BLaER1 (cell line): ENCODE measurements around the gene PRKCH.

Source experiments
- H3K27ac ChIP-seq: shearing (Covaris generic); formaldehyde crosslinking; 2 replicates; pipeline ENCODE4 v1.8.1; 2022
- H3K27me3 ChIP-seq: shearing (Covaris generic); formaldehyde crosslinking; 2 replicates; pipeline ENCODE4 v1.8.1; 2022
- H3K36me3 ChIP-seq: shearing (Covaris generic); formaldehyde crosslinking; 2 replicates; pipeline ENCODE4 v1.8.1; 2022
- H3K4me1 ChIP-seq: shearing (Covaris generic); formaldehyde crosslinking; 2 replicates; pipeline ENCODE4 v1.8.1; 2022
- H3K4me2 ChIP-seq: shearing (Covaris generic); formaldehyde crosslinking; 2 replicates; pipeline ENCODE4 v1.8.1; 2022
- H3K4me3 ChIP-seq: shearing (Covaris generic); formaldehyde crosslinking; 2 replicates; pipeline ENCODE4 v1.8.1; 2022
- H3K9ac ChIP-seq: shearing (Covaris generic); formaldehyde crosslinking; 2 replicates; pipeline ENCODE4 v1.8.1; 2022
- H3K9me3 ChIP-seq: shearing (Covaris generic); formaldehyde crosslinking; 2 replicates; pipeline ENCODE4 v1.8.1; 2022
- H4K20me1 ChIP-seq: shearing (Covaris generic); formaldehyde crosslinking; 2 replicates; pipeline ENCODE4 v1.8.1; 2022
- Cebpa-rat ChIP-seq: shearing (Covaris generic); IDR thresholded peaks from 2 replicates; pipeline ENCODE4 v1.8.1; 2022

The PRKCH gene

GRCh38 chr14:61530296-61530695 lies 208.9 kb downstream of the PRKCH start:
- no peak overlapping the region for H3K27ac ChIP-seq
- H3K9me3 ChIP-seq = peaks cover 5% of the 10 kb centered on the region; the same call in 1 of the 2 replicates
- no peaks in the 10 kb centered on the region for H4K20me1 ChIP-seq
- H3K36me3 ChIP-seq = peaks cover 59% of the 10 kb centered on the region
- no peak overlapping the region for H3K9ac ChIP-seq
- no peaks in the 10 kb centered on the region for H3K27me3 ChIP-seq
- no peak overlapping the region for H3K4me3 ChIP-seq
- peaks cover 35% of the 10 kb centered on the region for H3K4me1 ChIP-seq
- no peak overlapping the region for H3K4me2 ChIP-seq
- no peak for TF ChIP-seq Cebpa-rat

GRCh38 chr14:61530896-61531295 lies 209.5 kb downstream of the PRKCH start:
- Histone ChIP-seq H3K4me2 (no peak overlapping the region), H3K36me3 (peaks cover 65% of the 10 kb centered on the region), H4K20me1 (no peaks in the 10 kb centered on the region), H3K4me1 (peaks cover 29% of the 10 kb centered on the region), H3K9ac (no peak overlapping the region), H3K9me3 (peaks cover 5% of the 10 kb centered on the region; the same call in 1 of the 2 replicates), H3K27me3 (no peaks in the 10 kb centered on the region), H3K4me3 (no peak overlapping the region), H3K27ac (no peak overlapping the region)
- TF ChIP-seq Cebpa-rat = no peak

- peaks cover 72% of the 10 kb centered on the region for H3K36me3 ChIP-seq
- H3K4me3 ChIP-seq = no peak overlapping the region
- H3K9me3 ChIP-seq = peaks cover 5% of the 10 kb centered on the region; the same call in 1 of the 2 replicates
- no peak overlapping the region for H3K4me2 ChIP-seq
- peaks cover 22% of the 10 kb centered on the region for H3K4me1 ChIP-seq
- H3K9ac ChIP-seq = no peak overlapping the region
- no peaks in the 10 kb centered on the region for H3K27me3 ChIP-seq
- no peak for TF ChIP-seq Cebpa-rat
- H3K27ac ChIP-seq = no peak overlapping the region
- H4K20me1 ChIP-seq = no peaks in the 10 kb centered on the region
Measured at GRCh38 chr14:61531465-61532122, 210.2 kb downstream of the PRKCH start.

GRCh38 chr14:61532123-61532505 lies 210.7 kb downstream of the PRKCH start:
- Histone ChIP-seq H3K9ac (no peak overlapping the region), H3K4me2 (no peak overlapping the region), H3K36me3 (peaks cover 77% of the 10 kb centered on the region), H3K4me3 (no peak overlapping the region), H3K27ac (no peak overlapping the region), H3K27me3 (no peaks in the 10 kb centered on the region), H3K4me1 (peaks cover 17% of the 10 kb centered on the region), H3K9me3 (peaks cover 5% of the 10 kb centered on the region; the same call in 1 of the 2 replicates), H4K20me1 (no peaks in the 10 kb centered on the region)
- no peak for TF ChIP-seq Cebpa-rat

DNA sequence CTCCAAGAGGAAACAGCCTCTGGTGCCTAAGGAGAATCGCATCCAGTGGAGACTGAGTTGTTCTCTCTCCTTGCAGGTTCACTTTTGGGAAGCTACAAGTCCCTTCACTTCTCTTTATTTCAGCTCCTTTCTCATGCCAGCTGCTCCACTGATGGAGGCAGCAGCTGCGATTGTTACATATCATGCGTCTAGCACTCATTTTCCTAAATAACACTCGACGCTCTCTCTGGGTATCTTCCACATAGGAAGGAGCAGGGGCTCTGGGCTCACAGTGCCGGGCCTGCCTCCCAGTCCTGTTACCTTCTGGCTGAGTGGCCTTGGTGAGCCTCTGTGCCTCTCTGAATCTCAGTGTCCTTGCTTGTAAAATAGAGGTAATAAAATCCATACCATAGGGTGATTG lies 211.4 kb downstream of the PRKCH start:
- peaks cover 83% of the 10 kb centered on the region for H3K36me3 ChIP-seq
- no peak overlapping the region for H3K4me2 ChIP-seq
- H3K27me3 ChIP-seq = no peaks in the 10 kb centered on the region
- no peak overlapping the region for H3K9ac ChIP-seq
- peak overlapping the region; percentile 0; the same call in 1 of the 2 replicates for H3K27ac ChIP-seq
- H3K4me3 ChIP-seq = no peak overlapping the region
- peaks cover 5% of the 10 kb centered on the region; the same call in 1 of the 2 replicates for H3K9me3 ChIP-seq
- TF ChIP-seq Cebpa-rat = no peak
- peaks cover 10% of the 10 kb centered on the region for H3K4me1 ChIP-seq
- no peaks in the 10 kb centered on the region for H4K20me1 ChIP-seq

GRCh38 chr14:61533513-61534255 lies 212.3 kb downstream of the PRKCH start:
- Histone ChIP-seq H3K9me3 (peaks cover 5% of the 10 kb centered on the region; the same call in 1 of the 2 replicates), H3K4me1 (peaks cover 2% of the 10 kb centered on the region; the same call in 1 of the 2 replicates), H4K20me1 (no peaks in the 10 kb centered on the region), H3K4me2 (no peak overlapping the region), H3K27ac (no peak overlapping the region), H3K27me3 (no peaks in the 10 kb centered on the region), H3K4me3 (no peak overlapping the region), H3K9ac (no peak overlapping the region), H3K36me3 (peaks cover 84% of the 10 kb centered on the region)
- no peak for TF ChIP-seq Cebpa-rat

- H3K36me3 ChIP-seq = peaks cover 87% of the 10 kb centered on the region
- H3K27me3 ChIP-seq = no peaks in the 10 kb centered on the region
- H3K4me1 ChIP-seq = no peaks in the 10 kb centered on the region
- no peak overlapping the region for H3K27ac ChIP-seq
- H3K4me3 ChIP-seq = no peak overlapping the region
- H4K20me1 ChIP-seq = no peaks in the 10 kb centered on the region
- TF ChIP-seq Cebpa-rat = no peak
- H3K4me2 ChIP-seq = no peak overlapping the region
- H3K9ac ChIP-seq = no peak overlapping the region
- H3K9me3 ChIP-seq = no peaks in the 10 kb centered on the region
Measured at GRCh38 chr14:61535032-61535431, 213.7 kb downstream of the PRKCH start.

DNA sequence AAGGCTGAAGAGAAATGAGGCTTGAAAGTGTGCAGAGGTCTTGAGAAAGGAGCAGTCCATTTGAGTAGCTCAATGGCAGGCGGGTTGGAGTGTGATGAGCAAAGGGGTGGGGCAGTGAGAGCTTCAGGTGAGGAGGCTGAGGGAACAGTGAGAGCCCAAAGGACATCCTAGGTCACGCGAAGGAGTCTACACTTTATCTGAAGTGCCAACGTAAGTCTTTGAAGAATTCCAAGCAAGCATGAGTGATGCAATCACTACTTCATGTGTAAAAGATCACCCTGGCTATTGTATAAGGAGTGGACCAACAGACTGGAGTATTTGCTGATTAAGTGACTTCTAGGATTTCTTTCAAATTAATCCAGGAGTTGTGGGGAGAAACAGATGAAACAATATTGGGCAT lies 214.1 kb downstream of the PRKCH start:
- Histone ChIP-seq H3K4me1 (no peaks in the 10 kb centered on the region), H3K27me3 (no peaks in the 10 kb centered on the region), H3K4me2 (no peak overlapping the region), H3K9me3 (no peaks in the 10 kb centered on the region), H3K27ac (no peak overlapping the region), H3K4me3 (no peak overlapping the region), H3K36me3 (peaks cover 87% of the 10 kb centered on the region), H3K9ac (no peak overlapping the region), H4K20me1 (no peaks in the 10 kb centered on the region)
- TF ChIP-seq Cebpa-rat = no peak

DNA sequence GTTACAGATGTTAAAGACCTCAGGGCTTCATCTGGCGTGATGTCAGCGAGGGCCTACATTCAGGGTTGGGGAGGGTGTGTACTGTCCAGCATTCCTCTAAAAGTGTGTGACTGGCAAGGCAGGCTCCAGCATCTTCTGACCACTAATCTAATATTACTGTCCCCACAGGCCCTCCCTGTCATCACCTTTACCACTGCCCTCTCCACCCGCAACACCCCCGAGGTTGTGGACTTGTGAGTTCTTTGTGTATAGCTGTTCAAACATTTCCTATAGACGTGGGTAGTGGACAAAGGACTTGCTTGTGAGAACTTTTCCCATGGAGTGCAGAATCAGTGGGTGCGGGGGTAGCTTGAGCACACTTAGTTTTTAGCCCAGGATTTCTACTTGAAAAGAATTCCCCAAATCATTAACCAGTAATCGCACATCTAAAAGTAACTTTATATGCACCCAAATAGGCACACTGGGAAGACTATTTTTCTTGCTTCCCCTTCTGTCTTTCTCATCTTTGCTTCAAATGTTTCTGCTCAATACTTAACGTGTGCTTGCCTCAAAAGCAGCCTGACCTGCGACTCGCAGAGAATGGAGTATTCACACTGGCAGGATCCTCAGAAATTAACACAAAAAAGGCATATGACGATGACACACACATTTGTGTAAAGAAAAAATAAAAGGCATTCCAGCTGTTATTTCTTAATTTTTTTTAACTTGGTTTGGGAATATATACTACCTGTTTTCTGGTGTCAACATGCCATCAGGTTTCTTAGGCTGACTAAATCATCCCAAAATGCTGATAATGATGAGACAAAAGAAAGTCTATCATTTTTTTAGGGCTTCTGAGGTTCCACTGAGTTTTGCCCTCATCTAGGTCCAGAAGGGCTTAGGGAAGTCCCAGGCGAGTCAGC lies 215.5 kb downstream of the PRKCH start:
- Histone ChIP-seq H3K27ac (no peak overlapping the region), H3K4me1 (no peaks in the 10 kb centered on the region), H3K27me3 (no peaks in the 10 kb centered on the region), H3K36me3 (peaks cover 93% of the 10 kb centered on the region), H3K9me3 (no peaks in the 10 kb centered on the region), H4K20me1 (no peaks in the 10 kb centered on the region), H3K4me3 (no peak overlapping the region), H3K9ac (no peak overlapping the region), H3K4me2 (no peak overlapping the region)
- TF ChIP-seq Cebpa-rat = no peak
